ENCODE data around the gene CBX1.

- no peak for TF ChIP-seq POLR2AphosphoS5 (IDR thresholded peaks at IDR 0.05; ENCODE audit: low read depth, low read length)
- no peak for TF ChIP-seq ZBTB3 (CRISPR knock-in tag; IDR thresholded peaks at IDR 0.05; ENCODE audit: borderline replicate concordance, low read depth)
These were observed 79.3 kb downstream of the CBX1 start for GRCh38 chr17:48021934-48022333.
